ENCODE data around the gene THBD.
"Not testable (repeated sequence)": the region's sequence is repeated elsewhere in the genome, so short reads cannot be mapped to it uniquely, and the experiment has no call there.

The THBD gene

DNA sequence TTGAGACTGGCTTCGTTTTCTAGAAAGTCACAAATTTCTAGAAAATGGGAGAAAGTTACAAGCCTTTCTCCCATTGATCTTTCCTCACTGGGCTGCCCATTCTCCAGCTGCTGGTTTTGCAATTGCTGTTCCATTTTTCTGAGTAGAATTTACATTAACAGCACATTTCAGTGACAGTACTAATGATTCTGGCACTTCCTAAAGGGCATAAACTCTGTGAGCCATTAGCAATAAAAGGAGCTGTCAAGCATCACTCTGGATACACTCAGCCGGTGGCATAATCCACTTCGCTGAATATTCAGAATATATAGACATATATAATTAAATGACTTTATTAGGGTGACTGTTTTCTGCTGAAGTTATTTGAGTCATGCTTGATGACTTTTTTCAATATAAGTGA, 21.1 kb downstream of the THBD start:
- Histone ChIP-seq H3K4me3 (ENCODE audit: severe bottlenecking) (no peak overlapping the region), H3K27me3 (ENCODE audit: insufficient read depth, poor library complexity, severe bottlenecking) (no peaks in the 10 kb centered on the region), H3K4me1 (ENCODE audit: insufficient read depth, poor library complexity, severe bottlenecking) (peaks cover 4% of the 10 kb centered on the region), H3K36me3 (ENCODE audit: low read depth) (no peaks in the 10 kb centered on the region), H3K9me3 (ENCODE audit: severe bottlenecking) (no peaks in the 10 kb centered on the region), H3K27ac (ENCODE audit: poor library complexity, severe bottlenecking) (no peak overlapping the region)
- ATAC-seq (ENCODE audit: low read depth) (no peak), DNase-seq (ENCODE audit: low spot score) (no peak)
- TF ChIP-seq, protein P1, sequence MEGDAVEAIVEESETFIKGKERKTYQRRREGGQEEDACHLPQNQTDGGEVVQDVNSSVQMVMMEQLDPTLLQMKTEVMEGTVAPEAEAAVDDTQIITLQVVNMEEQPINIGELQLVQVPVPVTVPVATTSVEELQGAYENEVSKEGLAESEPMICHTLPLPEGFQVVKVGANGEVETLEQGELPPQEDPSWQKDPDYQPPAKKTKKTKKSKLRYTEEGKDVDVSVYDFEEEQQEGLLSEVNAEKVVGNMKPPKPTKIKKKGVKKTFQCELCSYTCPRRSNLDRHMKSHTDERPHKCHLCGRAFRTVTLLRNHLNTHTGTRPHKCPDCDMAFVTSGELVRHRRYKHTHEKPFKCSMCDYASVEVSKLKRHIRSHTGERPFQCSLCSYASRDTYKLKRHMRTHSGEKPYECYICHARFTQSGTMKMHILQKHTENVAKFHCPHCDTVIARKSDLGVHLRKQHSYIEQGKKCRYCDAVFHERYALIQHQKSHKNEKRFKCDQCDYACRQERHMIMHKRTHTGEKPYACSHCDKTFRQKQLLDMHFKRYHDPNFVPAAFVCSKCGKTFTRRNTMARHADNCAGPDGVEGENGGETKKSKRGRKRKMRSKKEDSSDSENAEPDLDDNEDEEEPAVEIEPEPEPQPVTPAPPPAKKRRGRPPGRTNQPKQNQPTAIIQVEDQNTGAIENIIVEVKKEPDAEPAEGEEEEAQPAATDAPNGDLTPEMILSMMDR (IDR thresholded peaks at IDR 0.05; ENCODE audit: poor library complexity, severe bottlenecking), result no peak

DNA sequence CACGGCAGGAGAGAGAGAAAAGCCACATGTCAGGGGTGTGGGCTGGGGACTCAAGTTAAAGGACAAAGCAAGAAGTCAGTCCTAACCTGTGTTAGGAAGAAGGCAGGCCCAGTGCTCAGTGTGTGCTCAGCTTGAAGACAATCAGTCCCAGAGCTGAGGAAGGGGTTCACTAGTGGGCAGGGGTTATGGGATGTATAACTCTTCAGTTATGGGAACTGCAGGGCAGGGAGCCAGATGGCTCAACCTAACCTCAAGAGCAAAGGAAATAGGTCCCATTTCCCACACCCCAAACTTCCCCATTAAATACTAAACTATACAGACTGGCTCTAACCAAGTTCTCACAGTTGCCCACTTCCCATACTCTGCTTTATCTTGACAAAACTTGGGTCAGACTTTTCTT, 21.8 kb downstream of the THBD start:
- H3K27me3 ChIP-seq (ENCODE audit: insufficient read depth, poor library complexity, severe bottlenecking), result no peaks in the 10 kb centered on the region
- H3K9me3 ChIP-seq (ENCODE audit: severe bottlenecking), result no peaks in the 10 kb centered on the region
- TF ChIP-seq, protein P1 (IDR thresholded peaks at IDR 0.05; ENCODE audit: poor library complexity, severe bottlenecking), result no peak
- no peaks in the 10 kb centered on the region for H3K36me3 ChIP-seq (ENCODE audit: low read depth)
- no peak overlapping the region for H3K27ac ChIP-seq (ENCODE audit: poor library complexity, severe bottlenecking)
- H3K4me3 ChIP-seq (ENCODE audit: severe bottlenecking), result no peak overlapping the region
- DNase-seq (ENCODE audit: low spot score), result no peak
- peaks cover 4% of the 10 kb centered on the region for H3K4me1 ChIP-seq (ENCODE audit: insufficient read depth, poor library complexity, severe bottlenecking)
- no peak for ATAC-seq (ENCODE audit: low read depth)

DNA sequence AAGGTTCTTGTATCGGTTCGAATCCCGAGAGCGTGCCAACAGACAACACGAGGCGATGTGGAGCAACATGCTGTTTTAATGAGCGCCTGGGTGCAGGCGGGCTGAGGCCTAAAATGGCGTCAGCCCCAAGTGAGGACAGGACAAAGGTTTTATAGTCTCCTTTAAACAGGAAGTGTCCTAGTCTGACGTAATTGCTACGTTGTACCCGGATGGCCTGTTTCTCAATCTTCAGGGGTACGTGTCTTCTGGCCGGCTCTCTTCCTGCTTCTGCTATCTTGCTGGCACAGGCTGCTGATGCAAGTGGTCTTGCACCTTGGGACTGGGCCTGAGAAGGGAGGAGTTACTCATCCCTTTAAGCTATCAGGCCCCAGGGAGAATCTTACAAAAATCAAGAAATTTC, 24.0 kb downstream of the THBD start:
- not testable (repeated sequence) for H3K27ac ChIP-seq (ENCODE audit: poor library complexity, severe bottlenecking); DNase-seq (ENCODE audit: low spot score); ATAC-seq (ENCODE audit: low read depth); H3K36me3 ChIP-seq (ENCODE audit: low read depth); H3K4me3 ChIP-seq (ENCODE audit: severe bottlenecking); H3K4me1 ChIP-seq (ENCODE audit: insufficient read depth, poor library complexity, severe bottlenecking); H3K9me3 ChIP-seq (ENCODE audit: severe bottlenecking); H3K27me3 ChIP-seq (ENCODE audit: insufficient read depth, poor library complexity, severe bottlenecking)

DNA sequence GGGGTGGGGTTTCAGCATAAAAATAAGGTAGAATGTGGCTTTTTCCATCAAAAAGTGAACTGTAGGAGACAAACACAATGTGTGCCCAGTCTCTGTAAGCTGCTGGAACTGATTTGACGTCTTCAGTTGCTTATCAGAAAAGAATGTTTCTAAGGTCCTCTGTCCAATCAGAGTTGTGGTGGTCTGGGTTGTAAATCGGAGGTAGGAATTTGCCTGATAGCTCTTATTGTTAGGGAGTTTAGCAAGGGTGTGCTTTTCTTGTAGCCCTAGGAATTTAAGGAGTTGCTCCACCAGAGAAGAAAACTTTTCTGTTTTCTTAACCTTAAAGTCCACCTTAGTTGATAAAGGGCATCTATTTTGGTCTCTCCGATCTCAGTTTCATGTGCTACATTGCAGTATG, 24.8 kb downstream of the THBD start:
- TF ChIP-seq, protein P1 (IDR thresholded peaks at IDR 0.05; ENCODE audit: poor library complexity, severe bottlenecking), result no peak
- Histone ChIP-seq H3K4me1 (ENCODE audit: insufficient read depth, poor library complexity, severe bottlenecking) (peaks cover 4% of the 10 kb centered on the region), H3K36me3 (ENCODE audit: low read depth) (no peaks in the 10 kb centered on the region)

DNA sequence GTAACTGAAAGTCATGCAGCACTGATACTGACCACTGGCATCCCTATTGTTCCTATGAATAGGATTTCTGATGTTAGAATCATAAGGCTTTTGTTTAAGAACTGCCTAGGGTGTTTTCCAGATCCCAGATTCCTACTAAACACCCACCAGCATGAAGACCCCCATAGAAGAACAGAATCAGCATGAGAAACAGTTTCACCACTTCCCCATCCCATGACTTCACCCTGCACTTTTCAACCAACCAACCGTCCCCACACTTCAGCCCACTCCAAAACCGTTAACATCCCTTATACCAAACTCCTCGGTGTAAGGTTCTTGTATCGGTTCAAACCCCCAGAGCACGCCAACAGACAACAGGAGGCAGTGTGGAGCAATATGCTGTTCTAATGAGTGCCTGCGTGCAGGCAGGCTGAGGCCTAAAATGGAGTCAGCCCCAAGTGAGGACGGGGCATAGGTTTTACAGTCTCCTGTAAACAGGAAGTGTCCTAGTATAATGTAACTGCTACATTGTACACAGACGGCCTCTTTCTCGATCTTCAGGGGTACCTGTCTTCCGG, 25.8 kb downstream of the THBD start:
- H3K27me3 ChIP-seq (ENCODE audit: insufficient read depth, poor library complexity, severe bottlenecking), result no peaks in the 10 kb centered on the region
- no peak overlapping the region for H3K4me3 ChIP-seq (ENCODE audit: severe bottlenecking)
- H3K27ac ChIP-seq (ENCODE audit: poor library complexity, severe bottlenecking), result no peak overlapping the region
- H3K9me3 ChIP-seq (ENCODE audit: severe bottlenecking), result no peaks in the 10 kb centered on the region
- TF ChIP-seq, protein P1 (IDR thresholded peaks at IDR 0.05; ENCODE audit: poor library complexity, severe bottlenecking), result no peak
- peak; percentile 6 for DNase-seq (ENCODE audit: low spot score)
- H3K4me1 ChIP-seq (ENCODE audit: insufficient read depth, poor library complexity, severe bottlenecking), result peaks cover 4% of the 10 kb centered on the region
- no peak for ATAC-seq (ENCODE audit: low read depth)
- H3K36me3 ChIP-seq (ENCODE audit: low read depth), result no peaks in the 10 kb centered on the region

More for the DNA sequence above, 24.8 kb downstream of the THBD start:
- Histone ChIP-seq H3K4me3 (ENCODE audit: severe bottlenecking) (no peak overlapping the region), H3K9me3 (ENCODE audit: severe bottlenecking) (no peaks in the 10 kb centered on the region), H3K27me3 (ENCODE audit: insufficient read depth, poor library complexity, severe bottlenecking) (no peaks in the 10 kb centered on the region), H3K27ac (ENCODE audit: poor library complexity, severe bottlenecking) (no peak overlapping the region)
- ATAC-seq (ENCODE audit: low read depth), result no peak
- no peak for DNase-seq (ENCODE audit: low spot score)
